ENCODE measurements around the gene TRAPPC12. TPM values are rescaled to one million over a fixed set of nuclear protein-coding genes. Genes with fewer than 3 reads are reported as not detected.

TRAPPC12 gene
- polyA plus RNA-seq, 1 donor (not counting 4 experiments of a cell fraction or from before 2014, with no cell fraction given): 44.2 TPM

DNA sequence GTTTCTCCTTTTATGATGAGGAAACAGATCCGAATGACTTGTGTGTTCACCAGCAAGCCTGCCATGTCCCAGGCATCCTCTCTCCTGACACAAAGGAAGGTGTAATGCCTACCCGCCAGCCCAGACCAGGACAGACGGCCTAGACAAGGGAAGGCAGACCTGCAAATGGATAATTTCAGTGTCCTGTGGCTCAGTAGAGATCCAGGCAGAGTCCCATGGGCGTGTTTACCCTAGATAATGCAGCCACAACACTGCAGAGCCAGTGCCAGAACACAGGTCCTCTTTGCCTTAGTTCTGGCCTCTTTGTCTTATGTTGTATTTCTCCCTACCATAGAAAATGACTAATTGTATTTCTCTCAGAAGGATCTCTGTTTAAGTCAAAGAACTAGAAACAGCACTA, 12.7 kb downstream of the TRAPPC12 start:
- peaks cover 3% of the 10 kb centered on the region for H3K9me3 ChIP-seq (ENCODE audit: control insufficient read depth, low read depth, low read length)
- DNase-seq (ENCODE audit: low read depth, low spot score): no peak
- H3K9ac ChIP-seq (ENCODE audit: control insufficient read depth, extremely low read depth, insufficient read depth, low read length): no peak overlapping the region
- H2AFZ ChIP-seq (ENCODE audit: control insufficient read depth, low read length): no peak overlapping the region
- H3K4me1 ChIP-seq (ENCODE audit: control insufficient read depth, extremely low read depth, insufficient read depth, low read length): no peaks in the 10 kb centered on the region
- peaks cover 12 to 22% of the 10 kb centered on the region in 2 experiments for H3K36me3 ChIP-seq (ENCODE audit: control insufficient read depth in 2 of 2, extremely low read depth in 1 of 2, insufficient read depth in 2 of 2, low read length in 2 of 2)
- dilution Hi-C loops (cut with MboI; ENCODE audit: extremely low pct_ligation_motif_present, low sequenced_read_pairs): no loop called here
- TF ChIP-seq, protein P1, sequence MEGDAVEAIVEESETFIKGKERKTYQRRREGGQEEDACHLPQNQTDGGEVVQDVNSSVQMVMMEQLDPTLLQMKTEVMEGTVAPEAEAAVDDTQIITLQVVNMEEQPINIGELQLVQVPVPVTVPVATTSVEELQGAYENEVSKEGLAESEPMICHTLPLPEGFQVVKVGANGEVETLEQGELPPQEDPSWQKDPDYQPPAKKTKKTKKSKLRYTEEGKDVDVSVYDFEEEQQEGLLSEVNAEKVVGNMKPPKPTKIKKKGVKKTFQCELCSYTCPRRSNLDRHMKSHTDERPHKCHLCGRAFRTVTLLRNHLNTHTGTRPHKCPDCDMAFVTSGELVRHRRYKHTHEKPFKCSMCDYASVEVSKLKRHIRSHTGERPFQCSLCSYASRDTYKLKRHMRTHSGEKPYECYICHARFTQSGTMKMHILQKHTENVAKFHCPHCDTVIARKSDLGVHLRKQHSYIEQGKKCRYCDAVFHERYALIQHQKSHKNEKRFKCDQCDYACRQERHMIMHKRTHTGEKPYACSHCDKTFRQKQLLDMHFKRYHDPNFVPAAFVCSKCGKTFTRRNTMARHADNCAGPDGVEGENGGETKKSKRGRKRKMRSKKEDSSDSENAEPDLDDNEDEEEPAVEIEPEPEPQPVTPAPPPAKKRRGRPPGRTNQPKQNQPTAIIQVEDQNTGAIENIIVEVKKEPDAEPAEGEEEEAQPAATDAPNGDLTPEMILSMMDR (optimal IDR thresholded peaks at IDR 0.05 in 1 of 3, IDR thresholded peaks at IDR 0.05 in 1 of 3, conservative IDR thresholded peaks at IDR 0.05 in 1 of 3; ENCODE audit: extremely low read depth in 1 of 3, insufficient read depth in 2 of 3, low read length in 3 of 3): no peak
- no peak for TF ChIP-seq EZH2 (IDR thresholded peaks at IDR 0.05; ENCODE audit: low read length)
- peaks cover 39% of the 10 kb centered on the region for H3K79me2 ChIP-seq (ENCODE audit: control insufficient read depth, insufficient read depth, low read length)
- no peak for FAIRE-seq
- no peak overlapping the region for H3K4me3 ChIP-seq (ENCODE audit: control insufficient read depth in 2 of 3, extremely low read depth in 1 of 3, insufficient read depth in 2 of 3, low read depth in 1 of 3, low read length in 3 of 3)
- H4K20me1 ChIP-seq (ENCODE audit: control insufficient read depth, extremely low read depth, insufficient read depth, low read length): no peaks in the 10 kb centered on the region
- H3K9me1 ChIP-seq (ENCODE audit: control insufficient read depth, extremely low read depth, insufficient read depth, low read length): no peaks in the 10 kb centered on the region
- H3K27ac ChIP-seq (ENCODE audit: control insufficient read depth, insufficient read depth, low read length): no peak overlapping the region
- no peaks in the 10 kb centered on the region for H3K27me3 ChIP-seq (ENCODE audit: control insufficient read depth, extremely low read depth, insufficient read depth, low read length)
- H3K4me2 ChIP-seq (ENCODE audit: control insufficient read depth, extremely low read depth, insufficient read depth, low read depth, low read length): no peak overlapping the region

DNA sequence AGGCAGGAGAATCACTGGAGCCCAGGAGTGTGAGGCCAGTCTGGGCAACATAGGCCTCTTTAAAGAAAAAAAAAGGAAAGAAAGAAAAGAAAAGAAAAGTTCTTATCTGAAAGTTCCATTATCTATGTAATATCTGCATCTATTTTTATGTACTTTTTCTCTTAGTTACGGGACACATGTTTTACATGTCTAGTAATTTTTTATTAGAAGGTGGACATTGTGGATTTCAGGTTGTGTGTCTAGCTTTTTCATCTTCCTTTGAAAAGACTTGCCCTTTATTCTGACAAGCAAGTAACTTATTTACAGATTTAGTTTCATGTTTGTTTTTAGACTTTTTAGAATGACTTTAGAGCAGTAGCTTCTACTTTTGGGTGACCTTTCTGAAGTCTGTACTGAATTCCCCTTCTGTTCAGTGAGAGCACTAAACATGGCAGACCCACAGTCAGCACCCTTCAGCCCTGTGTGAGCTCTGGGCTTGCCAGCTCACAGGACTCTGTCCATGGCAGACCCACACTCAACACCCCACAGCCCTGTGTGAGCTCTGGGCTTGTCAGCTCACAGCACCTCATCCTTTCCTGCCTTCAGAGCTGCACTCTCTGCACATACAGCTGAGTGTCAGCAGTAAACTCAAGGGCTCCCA, 17.5 kb downstream of the TRAPPC12 start:
- Histone ChIP-seq H3K4me1 (ENCODE audit: control insufficient read depth, extremely low read depth, insufficient read depth, low read length) (no peaks in the 10 kb centered on the region), H3K27ac (ENCODE audit: control insufficient read depth, insufficient read depth, low read length) (no peak overlapping the region), H3K4me3 (ENCODE audit: control insufficient read depth in 2 of 3, extremely low read depth in 1 of 3, insufficient read depth in 2 of 3, low read depth in 1 of 3, low read length in 3 of 3) (no peak overlapping the region), H3K4me2 (ENCODE audit: control insufficient read depth, extremely low read depth, insufficient read depth, low read depth, low read length) (no peak overlapping the region), H3K9me3 (ENCODE audit: control insufficient read depth, low read depth, low read length) (peaks cover 3% of the 10 kb centered on the region), H3K27me3 (ENCODE audit: control insufficient read depth, extremely low read depth, insufficient read depth, low read length) (no peaks in the 10 kb centered on the region), H3K9ac (ENCODE audit: control insufficient read depth, extremely low read depth, insufficient read depth, low read length) (no peak overlapping the region), H2AFZ (ENCODE audit: control insufficient read depth, low read length) (no peak overlapping the region), H3K9me1 (ENCODE audit: control insufficient read depth, extremely low read depth, insufficient read depth, low read length) (no peaks in the 10 kb centered on the region), H3K79me2 (ENCODE audit: control insufficient read depth, insufficient read depth, low read length) (peaks cover 13% of the 10 kb centered on the region), H4K20me1 (ENCODE audit: control insufficient read depth, extremely low read depth, insufficient read depth, low read length) (no peaks in the 10 kb centered on the region), H3K36me3 (ENCODE audit: control insufficient read depth in 2 of 2, extremely low read depth in 1 of 2, insufficient read depth in 2 of 2, low read length in 2 of 2) (peaks cover 7 to 12% of the 10 kb centered on the region in 2 experiments)
- TF ChIP-seq, protein P1 (optimal IDR thresholded peaks at IDR 0.05 in 1 of 3, IDR thresholded peaks at IDR 0.05 in 1 of 3, conservative IDR thresholded peaks at IDR 0.05 in 1 of 3; ENCODE audit: extremely low read depth in 1 of 3, insufficient read depth in 2 of 3, low read length in 3 of 3): no peak
- TF ChIP-seq EZH2 (IDR thresholded peaks at IDR 0.05; ENCODE audit: low read length): no peak
- FAIRE-seq (no peak), DNase-seq (ENCODE audit: low read depth, low spot score) (no peak)
- dilution Hi-C loops (cut with MboI; ENCODE audit: extremely low pct_ligation_motif_present, low sequenced_read_pairs): no loop called here
